Measurements from ENCODE around the gene GDF7. TPM values are rescaled to one million over a fixed set of nuclear protein-coding genes. Genes with fewer than 3 reads are reported as not detected.

Gene GDF7
- total RNA-seq, 2 donors from 2014 or later: 1.1 to 1.7 TPM

DNA sequence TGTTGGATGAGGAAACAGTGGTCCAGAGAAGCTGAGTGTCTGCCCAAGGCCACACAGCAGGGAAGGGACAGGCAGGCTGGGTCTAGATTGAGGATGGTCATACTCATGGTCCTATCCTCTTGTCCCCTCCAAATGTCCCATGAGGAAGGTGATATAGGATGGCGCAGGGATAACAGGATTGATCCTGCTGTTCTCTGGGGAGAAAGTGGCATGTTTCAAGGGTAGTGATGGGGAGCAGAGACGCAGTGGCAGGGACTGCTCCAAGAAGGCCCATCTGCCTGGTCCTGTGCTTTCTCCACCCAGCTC lies 40.6 kb upstream of the GDF7 start:
- H3K36me3 ChIP-seq: peaks cover 41% of the 10 kb centered on the region
- TF ChIP-seq, protein P1, sequence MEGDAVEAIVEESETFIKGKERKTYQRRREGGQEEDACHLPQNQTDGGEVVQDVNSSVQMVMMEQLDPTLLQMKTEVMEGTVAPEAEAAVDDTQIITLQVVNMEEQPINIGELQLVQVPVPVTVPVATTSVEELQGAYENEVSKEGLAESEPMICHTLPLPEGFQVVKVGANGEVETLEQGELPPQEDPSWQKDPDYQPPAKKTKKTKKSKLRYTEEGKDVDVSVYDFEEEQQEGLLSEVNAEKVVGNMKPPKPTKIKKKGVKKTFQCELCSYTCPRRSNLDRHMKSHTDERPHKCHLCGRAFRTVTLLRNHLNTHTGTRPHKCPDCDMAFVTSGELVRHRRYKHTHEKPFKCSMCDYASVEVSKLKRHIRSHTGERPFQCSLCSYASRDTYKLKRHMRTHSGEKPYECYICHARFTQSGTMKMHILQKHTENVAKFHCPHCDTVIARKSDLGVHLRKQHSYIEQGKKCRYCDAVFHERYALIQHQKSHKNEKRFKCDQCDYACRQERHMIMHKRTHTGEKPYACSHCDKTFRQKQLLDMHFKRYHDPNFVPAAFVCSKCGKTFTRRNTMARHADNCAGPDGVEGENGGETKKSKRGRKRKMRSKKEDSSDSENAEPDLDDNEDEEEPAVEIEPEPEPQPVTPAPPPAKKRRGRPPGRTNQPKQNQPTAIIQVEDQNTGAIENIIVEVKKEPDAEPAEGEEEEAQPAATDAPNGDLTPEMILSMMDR (IDR thresholded peaks at IDR 0.05): no peak
- no peaks in the 10 kb centered on the region for H3K27me3 ChIP-seq
- peaks cover 0 to 59% of the 10 kb centered on the region in 2 donors for H3K4me1 ChIP-seq
- H3K9me3 ChIP-seq: no peaks in the 10 kb centered on the region
- no peak overlapping the region for H3K4me3 ChIP-seq
- DNase-seq (ENCODE audit: low spot score): no peak
- peak overlapping the region; percentile 77 to 97 for H3K27ac ChIP-seq

DNA sequence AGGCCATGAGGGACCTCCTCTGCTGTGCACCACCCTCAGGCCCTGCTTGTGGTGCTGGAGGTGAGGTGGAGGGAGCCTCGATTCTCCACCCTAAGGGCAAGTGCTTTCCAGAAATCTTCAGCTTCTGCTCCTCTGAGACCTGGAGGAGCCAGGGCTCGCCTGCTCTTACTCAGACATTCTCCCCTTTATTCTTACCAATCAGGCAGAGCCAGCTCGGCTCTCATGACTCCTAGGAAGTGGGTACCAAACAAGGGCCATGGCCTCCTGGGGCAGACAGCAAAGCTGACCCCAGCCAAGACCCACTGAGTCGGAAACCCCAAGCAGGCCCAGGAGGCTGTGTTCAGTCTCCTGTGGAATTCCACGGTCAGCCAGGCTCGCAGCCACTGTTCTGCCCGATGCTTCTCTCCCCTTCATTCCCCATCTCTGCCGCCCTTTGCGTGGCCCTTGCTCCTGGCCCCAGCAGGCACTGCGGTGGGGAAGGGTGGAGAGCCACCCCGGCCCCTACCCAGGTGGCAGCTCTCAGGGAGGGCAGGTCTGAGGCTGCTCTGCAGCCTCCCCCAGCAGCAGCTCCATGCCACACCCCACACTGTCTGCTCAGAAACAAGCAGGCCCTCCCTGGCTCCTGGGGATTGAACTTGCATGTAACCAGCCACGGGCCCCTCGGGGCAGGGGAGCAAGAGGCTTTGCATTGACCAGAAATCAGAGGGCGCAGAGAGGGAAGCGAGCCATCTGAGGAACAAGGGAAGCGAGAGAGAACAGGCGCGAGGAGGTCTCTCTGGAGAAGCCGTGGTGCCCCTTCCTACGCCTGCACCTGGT lies 40.0 kb upstream of the GDF7 start:
- Histone ChIP-seq H3K36me3 (peaks cover 35% of the 10 kb centered on the region), H3K27ac (peak overlapping the region; percentile 77 to 97), H3K4me3 (no peak overlapping the region), H3K4me1 (peaks cover 0 to 59% of the 10 kb centered on the region in 2 donors), H3K9me3 (no peaks in the 10 kb centered on the region), H3K27me3 (no peaks in the 10 kb centered on the region)
- DNase-seq (ENCODE audit: low spot score): no peak
- TF ChIP-seq, protein P1 (IDR thresholded peaks at IDR 0.05): no peak

DNA sequence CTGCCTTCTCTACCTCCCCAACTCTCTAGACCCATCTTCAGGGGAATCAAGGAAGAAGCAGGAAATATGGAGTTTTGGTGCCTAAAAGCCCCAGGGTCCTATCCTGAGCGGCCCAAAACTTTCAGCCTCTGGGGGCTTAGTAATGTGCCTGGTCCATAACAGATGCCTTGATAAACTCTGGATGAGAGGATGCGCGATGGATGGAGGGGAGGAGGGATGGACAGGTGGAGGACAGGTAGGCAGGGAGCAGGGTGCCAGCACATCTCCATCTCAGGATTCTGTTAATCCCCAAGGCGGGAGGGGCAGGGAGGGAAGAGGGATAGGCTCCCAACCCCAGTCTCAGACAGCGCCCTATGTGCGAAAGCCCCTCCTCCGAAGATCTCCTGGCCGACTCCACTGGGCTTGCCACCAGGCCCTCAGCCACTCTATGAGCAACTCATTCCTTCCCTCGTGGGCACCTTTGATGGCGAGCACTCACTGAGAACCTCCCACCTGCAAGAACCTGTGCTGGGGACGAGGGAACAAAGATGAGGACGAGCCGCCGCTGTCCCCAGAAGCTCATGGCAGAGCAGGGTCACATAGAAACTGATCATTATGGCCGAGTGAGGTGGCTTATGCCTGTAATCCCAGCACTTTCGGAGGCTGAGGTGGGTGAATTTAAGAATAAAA lies 39.1 kb upstream of the GDF7 start:
- Histone ChIP-seq H3K9me3 (no peaks in the 10 kb centered on the region), H3K27ac (peak overlapping the region; percentile 77 to 97), H3K4me3 (no peak overlapping the region), H3K36me3 (peaks cover 26% of the 10 kb centered on the region), H3K27me3 (no peaks in the 10 kb centered on the region), H3K4me1 (peaks cover 0 to 49% of the 10 kb centered on the region in 2 donors)
- TF ChIP-seq, protein P1 (IDR thresholded peaks at IDR 0.05): no peak
- no peak for DNase-seq (ENCODE audit: low spot score)

DNA sequence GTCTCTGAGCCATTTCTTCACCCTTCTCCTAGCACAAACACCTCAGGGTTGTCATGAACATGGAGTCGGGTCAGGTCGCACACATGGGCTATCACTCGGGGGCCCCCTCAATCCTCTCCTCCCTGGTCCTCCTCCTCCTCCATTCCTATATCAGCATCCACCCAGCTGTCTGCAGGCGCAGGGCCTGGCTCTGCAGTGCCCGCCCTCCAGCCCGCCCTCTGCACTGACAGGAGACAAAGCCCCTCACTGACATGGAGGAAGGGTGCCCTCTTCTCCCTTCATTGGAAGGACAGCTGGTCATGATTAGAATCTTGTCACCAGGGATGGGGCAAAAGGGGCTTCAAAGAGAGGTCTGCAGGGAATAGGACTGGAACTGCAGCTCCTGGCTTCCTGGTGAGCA lies 37.8 kb upstream of the GDF7 start:
- DNase-seq (ENCODE audit: low spot score): no peak
- TF ChIP-seq, protein P1 (IDR thresholded peaks at IDR 0.05): no peak
- Histone ChIP-seq H3K27ac (no peak overlapping the region), H3K4me3 (no peak overlapping the region), H3K36me3 (peaks cover 13% of the 10 kb centered on the region), H3K9me3 (no peaks in the 10 kb centered on the region), H3K27me3 (no peaks in the 10 kb centered on the region), H3K4me1 (peaks cover 0 to 45% of the 10 kb centered on the region in 2 donors)

DNA sequence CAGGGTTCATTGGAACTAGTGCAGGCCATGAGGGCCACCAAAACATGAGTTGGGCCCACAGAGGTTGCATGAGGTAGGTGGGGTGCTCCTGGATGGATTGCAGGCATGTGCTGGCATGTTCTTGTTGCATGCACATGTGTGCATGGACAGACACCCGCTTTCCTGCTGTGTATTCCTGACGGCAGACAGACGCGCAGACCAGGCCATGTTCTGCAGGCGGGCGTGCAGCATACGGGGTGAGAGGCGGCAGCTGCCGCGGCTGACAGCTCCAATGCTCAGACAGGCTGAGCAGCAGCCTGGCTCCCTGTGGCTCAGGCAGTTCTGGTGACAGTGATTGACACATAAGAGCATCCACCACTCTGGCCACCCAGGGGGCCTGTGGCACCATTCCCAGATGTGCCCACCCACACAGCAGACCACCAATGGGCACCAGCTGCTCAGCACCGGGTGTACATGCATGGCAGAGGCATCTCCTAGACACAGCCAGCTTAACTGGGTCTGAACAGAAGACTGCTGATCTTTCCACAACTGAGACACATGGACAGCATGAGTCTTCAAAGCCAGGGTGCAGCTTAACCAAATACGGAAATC lies 37.3 kb upstream of the GDF7 start:
- DNase-seq (ENCODE audit: low spot score): no peak
- Histone ChIP-seq H3K4me3 (no peak overlapping the region), H3K27me3 (no peaks in the 10 kb centered on the region), H3K4me1 (peaks cover 0 to 46% of the 10 kb centered on the region in 2 donors), H3K9me3 (no peaks in the 10 kb centered on the region), H3K36me3 (peaks cover 8% of the 10 kb centered on the region), H3K27ac (no peak overlapping the region)
- TF ChIP-seq, protein P1 (IDR thresholded peaks at IDR 0.05): no peak

All from right atrium auricular region (tissue), 2 donors.